Measurements from ENCODE around the gene NOM1.
"Not testable (repeated sequence)": the region's sequence is repeated elsewhere in the genome, so short reads cannot be mapped to it uniquely, and the experiment has no call there.

The NOM1 gene

GRCh38 chr7:156936766-156937165 lies 12.7 kb upstream of the NOM1 start:
- in situ Hi-C loops (cut with HindIII; ENCODE audit: low sequenced_read_pairs) = not testable (repeated sequence)

- in situ Hi-C loops (cut with HindIII; ENCODE audit: low sequenced_read_pairs) = no loop called here
These were observed 8.9 kb upstream of the NOM1 start for GRCh38 chr7:156940421-156941122.

DNA sequence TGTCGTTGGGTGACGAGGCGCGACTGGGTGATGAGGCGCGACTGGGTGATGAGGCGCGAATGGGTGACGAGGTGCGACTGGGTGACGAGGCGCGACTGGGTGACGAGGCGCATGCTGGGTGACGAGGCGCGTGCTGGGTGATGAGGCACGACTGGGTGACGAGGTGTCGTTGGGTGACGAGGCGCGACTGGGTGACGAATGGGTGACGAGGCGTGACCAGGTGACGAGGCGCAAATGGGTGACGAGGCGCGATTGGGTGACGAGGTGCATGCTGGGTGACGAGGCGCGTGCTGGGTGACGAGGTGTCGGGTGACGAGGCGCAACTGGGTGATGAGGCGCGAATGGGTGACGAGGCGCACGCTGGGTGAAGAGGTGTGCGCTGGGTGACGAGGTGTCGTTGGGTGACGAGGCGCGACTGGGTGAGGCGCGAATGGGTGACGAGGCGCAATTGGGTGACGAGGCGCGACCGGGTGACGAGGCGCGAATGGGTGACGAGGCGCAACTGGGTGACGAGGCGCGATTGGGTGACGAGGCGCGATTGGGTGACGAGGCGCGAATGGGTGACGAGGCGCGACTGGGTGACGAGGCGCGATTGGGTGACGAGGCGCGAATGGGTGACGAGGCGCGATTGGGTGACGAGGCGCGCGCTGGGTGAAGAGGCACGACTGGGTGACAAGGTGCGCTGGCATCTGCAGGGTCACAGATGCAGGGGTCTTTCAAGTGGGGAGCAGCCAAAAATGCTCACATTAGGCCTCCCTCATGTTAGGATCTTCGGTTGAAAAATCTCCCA lies 7.9 kb upstream of the NOM1 start:
- in situ Hi-C loops (cut with HindIII; ENCODE audit: low sequenced_read_pairs) = no loop called here

- in situ Hi-C loops (cut with HindIII; ENCODE audit: low sequenced_read_pairs) = no loop called here
These were observed 6.8 kb upstream of the NOM1 start for GRCh38 chr7:156942708-156943090.

DNA sequence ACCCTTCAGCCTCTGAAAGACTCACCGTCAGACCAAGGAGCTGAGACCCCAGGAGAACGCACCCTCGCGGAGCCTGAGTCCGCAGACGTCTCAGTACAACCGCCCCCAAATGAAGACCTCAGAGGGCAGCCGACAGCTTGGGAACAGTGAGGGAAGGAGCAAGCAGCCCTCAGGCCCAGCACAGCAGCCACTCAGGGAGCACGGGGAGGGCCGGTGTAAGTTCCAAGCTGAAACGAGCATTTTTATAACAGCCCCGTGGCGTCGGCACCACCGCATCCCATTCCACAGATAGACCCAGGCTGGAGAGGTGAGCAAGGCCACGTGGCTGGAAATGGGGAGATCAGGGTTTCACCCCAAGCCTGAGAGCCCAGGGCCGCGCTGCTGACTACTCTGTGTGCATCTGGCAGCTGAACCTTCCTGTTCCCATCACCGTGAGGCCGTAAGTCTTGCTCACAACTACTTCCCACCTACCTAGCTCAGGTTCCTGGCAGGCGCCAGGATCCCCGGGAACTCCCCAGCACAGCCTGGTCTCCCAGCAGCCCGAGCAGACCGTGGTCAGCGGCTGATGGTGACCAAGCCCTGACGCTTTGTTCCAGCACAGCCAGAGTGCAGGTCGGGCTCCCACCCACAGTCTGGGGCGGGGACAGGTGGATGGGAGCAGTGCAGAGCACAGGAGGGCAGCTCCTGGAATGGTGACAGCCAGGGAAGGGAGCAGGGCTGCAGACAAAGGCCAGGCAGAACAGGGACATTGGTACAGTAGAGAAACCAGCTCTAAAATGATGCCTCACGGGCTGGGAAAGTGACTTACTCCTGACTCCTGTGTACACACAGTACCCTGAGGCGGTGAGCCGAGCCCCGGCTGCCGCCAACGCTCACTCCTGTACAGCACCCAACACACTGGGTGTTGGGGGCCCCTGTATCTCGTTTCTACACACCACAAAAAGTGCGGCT lies 6.1 kb upstream of the NOM1 start:
- in situ Hi-C loops (cut with HindIII; ENCODE audit: low sequenced_read_pairs) = no loop called here

DNA sequence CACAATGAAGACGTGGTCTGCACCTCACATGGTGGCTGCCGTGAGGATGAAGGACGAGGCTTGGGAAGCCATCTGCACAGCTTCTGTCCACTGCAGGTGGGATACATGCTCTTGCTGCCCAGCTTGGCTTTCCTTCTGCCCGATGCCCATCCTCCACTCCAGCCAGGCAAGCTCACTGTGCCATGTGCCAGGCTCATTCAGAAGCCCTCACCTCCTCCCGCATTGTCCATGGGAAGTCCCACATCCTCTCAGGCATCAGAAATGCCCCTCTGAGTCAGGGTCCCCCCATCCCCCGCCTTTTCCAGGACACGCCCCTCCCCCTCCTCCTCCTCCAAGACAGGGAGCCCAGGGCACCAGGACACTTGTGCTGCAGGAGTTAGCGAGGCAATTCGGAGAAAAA lies 4.6 kb upstream of the NOM1 start:
- in situ Hi-C loops (cut with HindIII; ENCODE audit: low sequenced_read_pairs) = no loop called here

DNA sequence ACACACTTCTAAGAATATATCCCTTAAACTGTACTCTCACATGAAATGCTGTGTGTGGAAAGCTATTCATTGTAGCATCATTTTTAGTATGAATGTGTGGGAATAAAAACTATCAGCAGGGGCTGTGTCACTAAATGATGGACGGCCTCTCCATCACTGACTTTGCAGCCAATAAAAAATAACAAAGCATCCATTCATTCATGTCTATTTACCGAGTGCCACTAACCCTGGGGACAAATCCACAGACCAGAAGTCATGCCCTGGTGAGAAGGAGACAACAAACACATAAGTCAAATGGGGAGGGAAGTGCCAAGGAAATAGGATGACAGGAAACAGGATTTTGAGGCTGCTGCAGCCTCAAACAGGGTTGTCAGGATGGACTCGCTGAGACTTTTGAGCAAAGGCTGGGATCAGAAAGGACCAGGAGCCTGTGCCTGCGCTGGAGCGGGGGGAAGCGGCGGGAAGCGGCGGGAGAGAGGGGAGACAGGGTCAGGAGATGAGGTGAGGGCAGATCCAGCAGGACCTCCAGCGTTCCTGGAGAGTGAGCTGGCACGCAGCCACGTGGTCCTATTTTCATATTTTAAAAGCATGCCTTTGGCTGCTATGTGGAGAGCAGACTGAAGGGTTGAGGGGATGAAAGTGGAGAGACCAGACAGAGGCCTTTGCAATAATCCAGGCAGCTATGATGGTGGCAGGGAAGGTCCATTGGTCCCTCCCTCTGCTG lies 2.2 kb upstream of the NOM1 start:
- in situ Hi-C loops (cut with HindIII; ENCODE audit: low sequenced_read_pairs) = no loop called here

GRCh38 chr7:156948361-156948760 lies 1.2 kb upstream of the NOM1 start:
- in situ Hi-C loops (cut with HindIII; ENCODE audit: low sequenced_read_pairs) = no loop called here

- in situ Hi-C loops (cut with HindIII; ENCODE audit: low sequenced_read_pairs) = no loop called here
These were observed 908 bp downstream of the NOM1 start for GRCh38 chr7:156950381-156950858.

GRCh38 chr7:156953215-156953614 lies 3.7 kb downstream of the NOM1 start:
- in situ Hi-C loops (cut with HindIII; ENCODE audit: low sequenced_read_pairs) = not testable (repeated sequence)

GRCh38 chr7:156954941-156955340 lies 5.4 kb downstream of the NOM1 start:
- in situ Hi-C loops (cut with HindIII; ENCODE audit: low sequenced_read_pairs) = no loop called here

DNA sequence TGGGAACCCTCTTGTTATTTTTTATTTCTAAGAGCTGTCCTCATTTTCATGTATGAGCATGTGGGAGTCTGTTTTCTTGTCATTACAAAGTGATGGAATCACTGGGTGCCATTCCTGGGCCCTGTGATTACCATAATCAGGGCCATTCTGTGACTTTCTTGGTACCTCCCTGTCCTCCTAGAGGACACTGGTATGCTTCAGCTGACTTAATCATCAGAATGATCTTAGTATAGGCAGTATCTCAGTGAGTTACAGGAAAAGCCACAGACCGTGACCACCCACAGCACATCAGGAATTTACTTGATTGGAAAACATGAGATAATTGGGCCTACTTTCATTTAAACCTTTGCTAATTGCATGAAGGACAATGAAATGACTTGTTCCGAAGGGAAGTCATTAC lies 7.2 kb downstream of the NOM1 start:
- in situ Hi-C loops (cut with HindIII; ENCODE audit: low sequenced_read_pairs) = no loop called here

- in situ Hi-C loops (cut with HindIII; ENCODE audit: low sequenced_read_pairs) = no loop called here
These were observed 12.6 kb downstream of the NOM1 start for GRCh38 chr7:156962145-156962544.

DNA sequence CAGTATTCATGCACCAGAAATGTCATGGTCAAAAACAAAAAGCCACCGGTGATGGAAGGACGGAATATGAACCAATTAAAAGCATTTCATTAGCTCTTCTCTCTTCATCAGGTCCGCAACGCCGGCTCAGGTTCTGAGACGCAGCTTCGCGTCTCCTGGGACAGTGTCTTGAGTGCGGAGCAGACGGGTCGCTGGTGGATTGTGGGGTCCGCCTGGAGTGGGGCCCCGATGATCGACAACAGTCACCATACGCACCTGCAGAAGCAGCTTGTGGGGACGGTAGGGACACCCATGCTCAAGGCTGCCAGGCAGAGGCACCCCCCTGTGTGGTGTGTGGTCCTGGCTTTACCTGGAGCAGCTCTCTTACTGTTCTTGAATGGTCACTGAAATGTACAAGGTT lies 13.4 kb downstream of the NOM1 start:
- in situ Hi-C loops (cut with HindIII; ENCODE audit: low sequenced_read_pairs) = no loop called here

DNA sequence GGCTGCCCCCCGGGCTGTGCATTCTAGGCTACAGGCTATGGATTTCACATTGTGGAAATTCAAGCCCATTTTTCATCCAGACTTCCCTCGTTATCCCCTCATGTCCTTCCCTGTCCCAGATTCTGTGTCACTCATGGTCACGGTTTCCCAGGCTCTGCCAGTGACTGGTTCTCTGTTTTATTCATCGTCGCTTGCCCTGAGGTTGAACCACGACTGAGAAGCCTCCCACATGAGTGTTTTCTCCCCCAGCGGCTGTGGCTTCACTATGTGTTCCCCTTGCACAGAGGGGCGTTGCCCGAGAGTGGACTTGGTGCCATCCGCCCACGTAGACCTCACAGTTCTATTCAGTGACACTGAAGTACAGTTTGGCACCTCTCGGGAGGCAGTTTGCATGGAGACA lies 14.0 kb downstream of the NOM1 start:
- in situ Hi-C loops (cut with HindIII; ENCODE audit: low sequenced_read_pairs) = no loop called here

- in situ Hi-C loops (cut with HindIII; ENCODE audit: low sequenced_read_pairs) = no loop called here
These were observed 15.5 kb downstream of the NOM1 start for GRCh38 chr7:156964971-156965370.

DNA sequence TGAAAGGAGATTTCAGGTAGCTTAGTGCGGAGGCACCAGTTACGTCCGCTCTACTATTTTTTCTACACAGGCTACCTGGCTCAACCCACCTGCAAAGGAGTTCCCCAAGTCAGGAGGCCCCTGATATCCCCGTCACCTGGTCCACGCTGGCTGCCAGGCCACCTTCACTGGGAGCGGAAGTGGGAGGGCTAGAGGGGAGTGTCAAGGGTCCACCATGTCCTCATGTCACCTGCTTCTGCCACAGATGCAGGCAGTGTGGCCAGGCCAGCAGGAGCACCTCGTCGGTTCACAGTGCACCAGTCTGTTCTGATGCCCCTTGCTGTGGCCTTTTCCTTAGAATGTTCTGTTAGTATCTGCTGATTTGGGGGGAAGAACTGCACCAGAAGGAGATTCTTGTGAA lies 16.9 kb downstream of the NOM1 start:
- in situ Hi-C loops (cut with HindIII; ENCODE audit: low sequenced_read_pairs) = no loop called here

GRCh38 chr7:156968183-156968582 lies 18.7 kb downstream of the NOM1 start:
- in situ Hi-C loops (cut with HindIII; ENCODE audit: low sequenced_read_pairs) = no loop called here

DNA sequence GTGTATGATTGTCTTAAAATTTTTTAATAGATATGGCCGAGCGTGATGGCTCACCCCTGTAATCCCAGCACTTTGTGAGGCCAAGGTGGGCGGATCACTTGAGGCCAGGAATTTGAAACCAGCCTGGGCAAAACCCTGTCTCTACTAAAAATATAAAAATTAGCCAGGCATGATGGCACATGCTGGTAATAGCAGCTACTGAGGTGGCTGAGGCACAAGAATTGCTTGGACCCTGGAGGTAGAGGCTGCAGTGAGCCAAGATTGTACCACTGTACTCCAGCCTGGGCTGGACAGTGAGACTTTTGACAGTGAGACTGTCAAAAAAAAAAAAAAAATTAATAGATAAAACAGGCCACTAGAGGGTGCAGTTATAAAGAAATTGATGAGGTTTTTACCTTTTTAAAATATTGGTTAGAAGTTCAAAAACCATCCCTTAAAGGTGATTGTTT lies 20.5 kb downstream of the NOM1 start:
- in situ Hi-C loops (cut with HindIII; ENCODE audit: low sequenced_read_pairs) = no loop called here

DNA sequence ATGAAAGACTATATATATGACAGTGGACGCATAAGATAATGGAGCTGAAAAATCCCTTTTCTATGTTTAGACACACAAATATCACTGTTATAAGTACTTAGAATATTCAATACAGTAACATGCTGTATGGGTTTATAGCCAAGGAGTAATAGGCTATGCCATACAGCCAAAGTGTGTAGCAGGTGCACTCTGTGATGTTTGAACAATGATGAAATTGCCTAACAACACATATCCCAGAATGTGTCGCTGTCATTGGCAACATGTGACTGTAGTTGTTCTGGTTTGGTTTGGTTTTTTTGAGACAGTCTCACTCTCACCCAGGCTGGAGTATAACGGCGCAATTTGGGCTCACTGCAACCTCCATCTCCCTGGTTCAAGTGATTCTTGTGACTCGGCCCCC lies 26.1 kb downstream of the NOM1 start:
- in situ Hi-C loops (cut with HindIII; ENCODE audit: low sequenced_read_pairs) = no loop called here

Measured in endothelial cell of hepatic sinusoid (primary cell).